Activated T-cell treated with anti-CD3 and anti-CD28 coated beads, Interleukin-2, amount 50 U/mL, for 48 hours (primary cell): Measurements from ENCODE around the gene RABEP1.
"Not testable (repeated sequence)": the region's sequence is repeated elsewhere in the genome, so short reads cannot be mapped to it uniquely, and the experiment has no call there.

Experiments
- DNase-seq, 2 experiments: peaks; one replicate each; pipeline ENCODE4 v3.0.0-alpha.2; 2020

The RABEP1 gene

DNA sequence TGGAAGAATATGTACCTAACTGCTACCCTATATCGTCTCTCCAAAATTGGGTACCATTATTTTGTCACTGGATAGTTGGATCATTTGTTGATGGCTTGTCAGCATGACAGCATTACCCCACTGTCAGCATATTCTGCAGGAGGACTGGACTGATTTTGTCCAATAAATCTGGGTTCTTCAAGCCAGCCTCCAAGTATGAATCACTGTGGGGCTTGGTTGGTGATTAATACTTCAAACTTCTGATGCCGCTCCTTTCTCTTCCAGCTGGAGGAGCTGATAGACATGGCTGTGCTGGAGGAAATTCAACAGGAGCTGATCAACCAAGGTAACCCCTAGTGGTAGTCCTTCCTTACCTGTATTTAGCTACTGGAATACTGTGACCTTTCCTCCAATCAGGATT lies 140.4 kb downstream of the RABEP1 start:
- DNase-seq: no peak

DNA sequence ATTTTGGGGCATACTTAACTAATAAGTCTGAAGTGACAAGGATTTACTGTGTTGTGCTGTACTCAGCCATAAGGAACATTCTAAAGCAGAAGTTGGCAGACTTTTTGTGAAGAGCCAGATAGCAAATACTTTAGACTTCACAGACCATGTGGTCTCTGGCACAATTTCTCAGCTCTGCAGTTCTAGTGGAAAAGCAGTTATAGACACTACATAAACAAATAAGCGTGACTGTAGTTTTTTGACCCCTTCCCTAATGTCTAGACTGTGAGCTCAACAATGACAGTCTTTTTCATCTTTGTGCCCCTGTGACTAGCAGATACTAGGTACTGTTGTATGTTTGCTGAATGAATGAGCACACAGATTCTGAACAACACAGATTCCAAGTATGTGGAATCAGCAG lies 142.8 kb downstream of the RABEP1 start:
- no peak for DNase-seq

DNA sequence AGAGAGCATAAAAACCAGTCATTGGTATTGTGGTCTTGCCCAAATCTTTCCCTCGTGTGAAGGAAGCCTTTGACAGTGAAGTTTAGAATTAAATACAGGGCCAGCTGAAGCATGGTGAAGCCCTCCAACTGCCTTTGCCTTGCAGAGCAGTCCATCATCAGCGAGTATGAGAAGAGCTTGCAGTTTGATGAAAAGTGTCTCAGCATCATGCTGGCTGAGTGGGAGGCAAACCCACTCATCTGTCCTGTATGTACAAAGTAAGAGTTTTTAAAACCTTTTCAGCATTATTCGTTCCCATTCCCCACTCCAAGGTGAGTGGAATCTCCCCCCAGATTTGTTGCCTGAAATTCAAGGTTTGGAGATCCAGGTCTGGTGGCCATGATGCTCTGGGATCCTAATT lies 143.7 kb downstream of the RABEP1 start:
- no peak for DNase-seq

DNA sequence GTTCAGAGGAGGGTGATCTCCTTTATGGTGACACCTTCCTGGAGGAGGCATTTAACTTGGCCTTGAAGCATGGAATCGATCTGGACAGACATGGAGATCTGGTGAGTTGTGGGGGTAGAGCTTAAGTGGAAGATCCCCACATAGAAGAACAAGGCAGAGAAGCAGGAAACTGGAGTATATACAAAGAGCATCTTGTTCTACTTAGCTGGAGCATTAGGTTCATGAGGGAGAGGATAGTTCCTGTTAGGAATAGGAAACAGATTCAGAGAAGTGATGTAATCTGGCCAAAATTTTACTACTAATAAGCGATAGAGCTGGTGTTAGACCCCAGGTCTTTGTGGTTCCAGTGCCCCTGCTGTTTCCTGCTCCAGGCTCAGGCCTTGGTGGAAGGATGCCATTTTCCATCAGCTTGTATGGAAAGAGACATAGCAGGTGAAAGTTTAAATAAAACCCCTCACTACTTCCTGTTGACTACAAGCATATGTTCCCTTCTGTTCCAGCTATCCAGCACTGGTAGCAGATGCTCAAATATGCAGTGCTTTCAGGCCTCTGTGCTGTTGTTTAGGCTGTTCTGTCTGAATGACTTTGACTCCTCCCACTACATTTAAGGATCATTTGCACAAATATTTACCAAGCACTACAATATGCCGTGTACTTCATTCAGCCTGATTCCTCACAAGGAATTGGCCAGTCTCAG lies 147.3 kb downstream of the RABEP1 start:
- no peak for DNase-seq

DNA sequence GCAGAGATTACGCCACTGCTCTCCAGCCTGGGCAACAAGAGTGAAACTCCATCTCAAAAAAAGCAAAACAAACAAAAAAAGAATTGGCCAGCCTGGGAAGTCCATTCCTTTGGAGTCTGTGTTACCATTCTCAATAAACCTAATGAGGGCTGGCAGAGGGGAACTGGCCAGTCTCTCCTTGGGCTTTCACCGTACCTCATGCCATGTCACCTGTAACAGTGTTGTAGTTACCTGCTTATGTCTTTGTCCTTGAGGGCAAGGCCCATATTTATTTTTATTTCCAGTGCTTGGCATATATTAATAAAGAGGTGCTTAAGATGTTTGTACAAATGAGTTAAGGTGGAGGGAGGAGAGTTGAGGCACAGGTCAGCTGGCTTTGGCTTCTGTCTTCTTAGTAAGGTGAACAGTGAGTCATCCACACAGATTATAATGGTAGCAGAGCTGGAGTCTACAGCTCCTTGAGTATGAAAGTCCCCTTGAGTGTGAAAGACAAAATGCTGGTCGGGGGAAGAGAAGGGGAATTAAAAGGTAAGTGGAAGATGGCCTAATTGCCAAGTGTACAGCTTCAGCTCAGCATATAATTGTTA lies 148.4 kb downstream of the RABEP1 start:
- no peak for DNase-seq

DNA sequence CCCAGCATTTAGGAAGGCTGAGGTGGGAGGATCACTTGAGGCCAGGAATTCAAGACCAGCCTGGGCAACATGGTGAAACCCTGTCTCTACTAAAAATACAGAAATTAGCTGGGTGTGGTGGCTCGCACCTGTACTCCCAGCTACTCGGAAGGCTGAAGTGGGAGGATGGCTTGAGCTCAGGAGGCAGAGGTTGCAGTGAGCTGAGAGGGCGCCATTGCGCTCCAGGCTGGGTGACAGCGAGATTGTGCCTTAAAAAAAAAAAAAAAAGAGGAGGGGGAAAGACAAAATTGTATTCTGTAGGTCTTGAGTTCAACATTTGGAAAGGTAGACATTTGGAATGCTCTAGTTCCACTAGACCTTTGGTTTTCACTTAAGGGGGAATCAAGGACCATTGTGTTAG lies 149.2 kb downstream of the RABEP1 start:
- DNase-seq: not testable (repeated sequence)

DNA sequence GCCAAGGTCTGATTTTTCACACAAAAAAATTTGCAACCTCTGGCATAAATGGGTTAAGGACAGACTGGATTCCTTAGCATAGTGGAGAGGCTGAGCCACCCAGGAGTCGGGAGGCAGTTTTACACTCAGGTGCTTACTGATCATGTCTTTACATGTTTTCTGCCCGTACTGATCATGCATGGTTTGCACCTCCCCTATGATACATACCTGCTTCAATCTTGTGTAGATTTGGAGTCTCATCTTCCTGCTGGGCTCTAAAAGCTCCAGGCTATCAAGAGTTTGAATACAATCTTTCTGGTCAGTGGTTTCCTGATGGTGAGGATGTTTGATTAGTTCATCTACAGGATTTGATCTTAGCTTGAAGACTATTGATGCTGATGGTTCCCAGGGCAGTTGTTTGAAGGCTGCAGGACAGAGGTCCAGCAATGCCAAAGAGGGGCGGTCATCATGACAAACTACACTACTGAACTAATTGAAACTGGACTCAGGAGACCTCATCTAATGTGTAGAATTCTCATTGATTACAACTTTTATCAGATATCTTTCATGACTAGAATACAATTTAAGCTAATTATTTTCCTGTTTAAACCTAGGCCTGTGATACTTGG lies 150.0 kb downstream of the RABEP1 start:
- DNase-seq: no peak

DNA sequence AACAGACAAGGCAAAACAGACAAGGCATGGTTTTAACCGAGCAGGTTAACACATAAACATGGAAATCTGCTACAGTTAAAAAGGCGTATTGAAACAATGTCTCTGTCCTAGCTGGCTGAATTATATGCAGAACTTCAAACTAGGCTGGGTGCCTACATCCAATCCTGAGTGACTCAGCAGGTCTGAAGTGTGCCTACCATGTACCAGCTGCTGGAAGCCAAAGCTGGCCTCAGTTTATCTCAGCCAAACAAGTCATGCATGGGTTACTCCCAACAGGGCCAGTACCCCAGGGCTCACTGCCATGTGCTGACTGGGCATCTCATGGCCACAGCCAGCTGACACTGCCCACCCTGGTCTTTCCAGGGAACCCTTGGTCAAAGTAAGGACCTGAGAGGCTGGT lies 152.9 kb downstream of the RABEP1 start:
- no peak for DNase-seq
